HS-27A (cell line): ENCODE results near the gene PDE4A.
"Not testable (repeated sequence)": the region's sequence is repeated elsewhere in the genome, so short reads cannot be mapped to it uniquely, and the experiment has no call there.

Experiments used
- DNase-seq: peaks from one replicate; pipeline ENCODE4 v3.0.0-alpha.2; 2012; ENCODE audit warnings: low read depth, missing footprints

The PDE4A gene

GRCh38 chr19:10403137-10404021 lies 17.0 kb upstream of the PDE4A start, which contains the start of gene CDC37:
Gene CDC37 (minus strand): TSS chr19:10403542. CDS start chr19:10403479, 63 bp downstream.
- DNase-seq = peak; percentile 85

GRCh38 chr19:10404888-10405820 lies 15.2 kb upstream of the PDE4A start:
- no peak for DNase-seq

- DNase-seq = no peak
These were observed 14.1 kb upstream of the PDE4A start for GRCh38 chr19:10406191-10406590.

GRCh38 chr19:10407096-10407495 lies 13.2 kb upstream of the PDE4A start:
- no peak for DNase-seq

DNA sequence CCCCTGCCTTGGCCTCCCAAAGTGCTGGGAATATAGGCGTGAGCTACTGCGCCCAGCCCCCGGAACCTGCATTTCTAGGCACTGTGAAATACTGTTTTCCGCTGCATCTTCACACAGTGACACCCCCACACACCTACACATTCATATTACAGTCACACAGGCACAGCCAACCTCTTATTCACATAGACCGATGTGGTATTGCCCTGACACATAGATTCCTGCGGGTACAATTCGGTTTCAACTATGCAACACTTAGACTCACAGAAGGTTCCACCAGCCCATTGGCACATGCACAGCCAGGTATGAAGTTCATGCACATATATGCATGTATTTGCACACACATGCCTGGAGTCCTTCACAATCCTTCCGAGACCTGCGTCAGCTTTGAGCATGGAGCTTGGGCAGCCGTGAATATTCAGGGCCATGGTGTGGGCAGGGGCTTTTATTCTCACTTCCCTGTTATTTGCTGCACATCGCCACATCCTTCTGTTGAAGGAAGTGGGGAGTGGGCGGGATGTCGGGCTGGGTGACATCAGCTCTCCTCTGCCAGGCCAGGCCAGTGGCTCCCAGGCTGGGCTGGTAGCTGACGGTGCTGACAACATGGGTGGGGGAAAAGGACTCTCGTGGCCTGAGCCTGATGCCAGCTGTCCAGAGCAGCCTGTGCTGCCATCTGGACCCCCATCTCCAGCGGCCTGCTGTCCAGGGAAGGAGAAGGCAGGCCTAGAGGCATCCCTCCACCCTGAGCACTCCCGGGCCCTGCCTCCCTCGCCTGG lies 11.6 kb upstream of the PDE4A start:
- no peak for DNase-seq

GRCh38 chr19:10411224-10411623 lies 9.1 kb upstream of the PDE4A start:
- DNase-seq = not testable (repeated sequence)

DNA sequence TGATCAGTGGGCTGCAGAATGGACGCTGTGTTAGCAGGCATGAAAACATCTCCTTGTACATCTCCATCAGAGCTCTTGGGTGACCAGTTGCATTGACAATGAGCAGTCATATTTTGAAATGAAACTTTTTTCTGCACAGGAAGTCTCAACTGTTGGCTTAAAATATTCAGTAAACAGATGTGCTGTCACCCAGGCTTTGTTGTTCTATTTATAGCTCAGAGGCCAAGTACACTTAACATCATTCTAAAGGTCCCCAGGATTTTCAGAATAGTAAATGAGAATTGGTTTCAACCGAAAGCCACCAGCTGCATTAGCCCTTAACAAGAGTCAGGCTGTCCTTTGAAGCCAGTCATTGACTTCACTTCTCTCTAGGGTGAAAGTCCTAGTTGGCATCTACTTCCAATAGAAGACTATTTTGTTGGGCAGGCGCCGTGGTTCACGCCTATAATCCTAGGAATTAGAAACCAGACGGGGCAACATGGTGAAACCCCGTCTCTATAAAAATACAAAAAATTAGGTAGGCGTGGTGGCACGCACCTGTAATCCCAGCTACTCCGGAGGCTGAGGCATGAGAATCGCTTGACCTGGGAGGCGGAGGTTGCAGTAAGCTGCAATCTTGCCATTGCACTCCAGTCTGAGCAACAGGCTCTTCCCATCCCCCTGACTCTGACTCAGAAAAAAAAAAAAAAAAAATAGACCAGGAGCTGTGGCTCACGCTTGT lies 7.9 kb upstream of the PDE4A start:
- DNase-seq = no peak

- no peak for DNase-seq
These were observed 4.3 kb upstream of the PDE4A start for GRCh38 chr19:10416083-10416379.

- no peak for DNase-seq
These were observed 3.7 kb upstream of the PDE4A start for GRCh38 chr19:10416380-10417257.

DNA sequence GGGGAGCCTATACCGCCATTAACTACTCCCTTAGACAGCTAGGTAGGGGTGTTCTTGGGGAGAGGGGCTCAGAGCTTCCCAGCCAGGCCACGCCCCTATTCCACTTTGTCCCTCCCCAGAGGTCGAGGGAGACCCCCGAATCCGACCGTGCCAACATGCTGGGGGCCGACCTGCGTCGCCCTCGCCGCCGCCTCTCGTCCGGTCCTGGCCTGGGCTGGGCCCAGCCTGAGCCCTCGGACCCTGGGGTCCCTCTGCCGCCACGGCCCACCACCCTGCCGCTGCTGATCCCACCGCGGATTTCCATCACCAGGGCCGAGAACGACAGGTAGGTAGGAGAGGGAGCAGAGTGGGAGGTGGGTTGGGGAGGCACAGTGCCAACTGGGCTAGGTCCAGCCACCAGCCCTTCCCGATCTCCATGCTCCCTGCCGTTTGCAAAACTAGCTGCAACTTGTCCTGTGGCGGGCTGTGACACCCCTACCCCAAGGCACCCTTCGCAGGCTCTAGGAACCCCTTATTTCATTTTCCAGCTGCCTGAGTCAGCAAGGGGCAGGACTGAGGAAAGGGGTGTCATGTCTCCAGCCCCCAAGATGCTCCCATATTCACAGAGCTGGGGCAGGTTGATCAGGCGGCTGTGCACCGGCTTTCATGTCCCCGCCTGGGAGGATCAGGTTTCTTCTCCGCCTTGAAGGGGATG lies 2.6 kb upstream of the PDE4A start:
- DNase-seq = no peak

GRCh38 chr19:10418235-10418484 lies 2.2 kb upstream of the PDE4A start:
- DNase-seq = no peak

DNA sequence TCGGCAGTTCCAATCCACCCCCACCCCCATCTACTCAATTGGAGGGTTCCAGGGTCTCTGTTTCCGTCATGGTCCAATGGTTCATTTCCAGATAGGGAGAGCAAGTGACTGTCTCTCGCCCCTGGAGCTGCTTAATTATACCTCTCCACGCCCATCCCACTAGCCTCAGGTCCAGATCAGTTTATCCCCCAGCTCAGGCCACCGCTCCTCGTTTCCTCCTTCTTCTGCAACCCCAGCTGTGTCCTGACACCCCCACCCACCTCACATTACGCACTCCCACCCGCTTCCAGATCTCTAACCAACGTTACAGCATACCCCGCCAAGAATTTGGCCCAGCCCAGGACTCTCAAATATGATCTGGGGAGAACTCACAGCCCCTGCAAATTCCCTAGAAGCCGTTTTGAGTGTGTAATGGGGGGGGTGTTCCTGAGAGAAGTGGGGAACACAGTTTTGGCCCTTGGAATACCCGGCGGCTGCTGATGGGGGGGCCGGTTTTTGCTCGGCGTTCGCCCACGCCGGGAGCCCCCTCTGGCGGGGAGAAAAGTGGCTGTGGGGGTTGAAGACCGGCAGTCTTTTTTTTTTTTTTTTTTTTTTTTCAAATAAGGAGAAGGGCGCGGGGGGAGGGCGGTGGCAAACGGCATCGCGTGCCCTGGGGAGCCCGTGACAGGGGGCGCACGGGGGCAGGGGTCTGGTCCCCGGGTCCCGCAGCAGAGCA lies 1.7 kb upstream of the PDE4A start:
- DNase-seq = no peak

- no peak for DNase-seq
These were observed 1.1 kb upstream of the PDE4A start for GRCh38 chr19:10419200-10419645.

GRCh38 chr19:10419646-10420443 lies 493 bp upstream of the PDE4A start:
- no peak for DNase-seq

GRCh38 chr19:10421240-10422045 lies 1.1 kb downstream of the PDE4A start:
- no peak for DNase-seq

DNA sequence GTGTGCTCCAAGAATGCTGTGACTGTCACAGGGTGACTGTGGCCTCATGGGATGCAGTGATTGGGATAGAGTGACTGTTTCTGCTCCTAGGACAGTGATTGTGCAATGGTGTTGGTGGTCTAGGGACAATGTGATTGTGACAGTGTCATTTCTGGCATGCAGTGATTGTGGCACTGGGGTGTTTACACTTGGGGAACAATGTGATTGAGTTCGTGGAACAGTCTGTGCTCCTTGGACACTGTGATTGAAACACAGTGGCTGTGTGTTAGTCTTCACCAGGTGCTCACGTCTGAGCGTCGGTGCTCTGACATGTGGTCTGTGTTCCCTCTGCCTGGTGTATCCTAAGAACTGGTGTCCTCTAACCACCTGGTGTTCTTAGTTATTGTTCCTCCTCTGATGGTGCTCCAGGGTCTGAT lies 1.7 kb downstream of the PDE4A start:
- DNase-seq = no peak

DNA sequence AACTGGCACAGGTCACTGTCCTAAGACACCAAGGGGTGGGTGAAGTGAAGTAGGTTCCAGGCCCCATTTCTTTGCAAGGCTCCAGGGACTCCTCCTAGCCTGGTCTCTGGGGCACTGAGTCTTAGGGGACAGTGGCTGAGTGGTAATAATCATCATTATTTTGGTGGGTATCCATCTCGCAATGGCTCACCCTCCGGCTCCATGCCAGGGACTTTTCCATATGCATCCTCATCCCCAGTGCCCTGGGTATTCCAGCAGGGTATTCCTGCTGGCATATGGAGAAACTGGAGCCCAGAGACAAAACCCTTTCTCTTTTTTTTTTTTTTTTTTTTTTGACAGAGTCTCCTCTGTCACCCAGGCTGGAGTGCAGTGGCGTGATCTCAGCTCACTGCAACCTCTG lies 2.5 kb downstream of the PDE4A start:
- DNase-seq = no peak
